Right atrium auricular region (tissue), 2 donors: Measurements from ENCODE around the gene NFILZ. TPM values are rescaled to one million over a fixed set of nuclear protein-coding genes. Genes with fewer than 3 reads are reported as not detected.

Source experiments
- DNase-seq: peaks from one replicate; pipeline ENCODE4 v3.0.0-alpha.2; 2019; ENCODE audit warnings: low spot score
- H3K27ac ChIP-seq, 2 donors: fragments of 200-600 bp; sonication (generic); 1 replicate in 1 of 2; 2 replicates in 1 of 2; pipeline ENCODE4 v1.5.1; 2016 to 2019
- H3K27me3 ChIP-seq, 2 donors: fragments of 200-600 bp; sonication (generic); one replicate each; pipeline versions ENCODE4 v1.5.1 to v1.6.0; 2017 to 2019
- H3K36me3 ChIP-seq: fragments of 200-600 bp; sonication (generic); one replicate; pipeline ENCODE4 v1.5.1; 2016
- H3K4me1 ChIP-seq, 2 donors: fragments of 200-600 bp; sonication (generic); one replicate each; pipeline versions ENCODE4 v1.5.1 to v1.6.0; 2017 to 2019
- H3K4me3 ChIP-seq, 2 donors: fragments of 200-600 bp; sonication (generic); 1 replicate in 1 of 2; 2 replicates in 1 of 2; pipeline ENCODE4 v1.5.1; 2017 to 2019; ENCODE audit warnings: mild to moderate bottlenecking in 1 of 2, moderate library complexity in 1 of 2
- H3K9me3 ChIP-seq, 2 donors: fragments of 200-600 bp; sonication (generic); one replicate each; pipeline ENCODE4 v1.5.1; 2019
- CTCF ChIP-seq, 2 donors: fragments of 200-600 bp; sonication (generic); IDR thresholded peaks; one replicate each; pipeline ENCODE4 v1.5.1; 2019; ENCODE audit warnings: antibody characterized with exemption in 2 of 2
- total RNA-seq, 2 donors: library from RNA; depleted of rRNA; stranded (reverse); fragments of >200 nt; gene quantifications; one replicate each; pipeline ENCODE4 v1.1.0, GENCODE V29; 2016

Gene NFILZ
- total RNA-seq, 2 donors from 2014 or later, result not detected

DNA sequence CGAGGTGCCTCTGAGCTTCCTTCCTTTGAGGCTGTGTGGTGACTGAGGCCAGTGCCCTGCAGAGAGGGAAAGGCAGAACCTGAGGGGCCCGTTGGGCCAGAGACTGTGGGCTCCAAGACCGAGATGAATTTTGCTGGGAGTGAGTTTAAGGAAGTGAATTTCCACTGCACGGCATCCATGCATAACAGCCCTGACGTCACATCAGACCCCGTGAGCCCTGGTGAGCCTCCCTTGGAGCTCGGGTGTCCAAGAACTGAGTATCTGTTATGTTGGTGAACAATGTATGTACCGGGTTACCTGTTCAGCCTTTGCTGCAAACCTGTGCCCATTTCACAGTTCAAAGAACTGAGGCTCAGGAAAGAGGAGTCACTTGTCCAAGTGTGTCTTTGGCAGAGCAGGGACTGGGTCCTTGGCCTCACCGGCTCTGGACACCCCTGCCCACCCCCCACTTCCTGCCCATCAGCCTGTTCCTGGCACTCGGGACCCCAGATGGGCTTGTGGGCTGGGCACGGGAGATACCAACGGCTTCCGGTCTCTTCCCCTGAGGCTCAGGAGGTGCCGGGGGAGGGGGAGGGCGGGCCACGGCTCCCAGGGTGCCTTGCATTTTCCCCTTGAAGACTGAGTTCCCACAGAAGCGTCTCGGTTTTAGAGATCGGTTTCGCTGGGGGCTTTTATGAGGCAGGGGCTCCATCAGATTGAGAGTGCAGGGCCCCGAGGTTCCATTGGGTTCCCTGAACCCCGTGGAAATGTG, 33.7 kb downstream of the NFILZ start:
- H3K4me1 ChIP-seq, result no peaks in the 10 kb centered on the region
- no peak overlapping the region for H3K27ac ChIP-seq
- H3K9me3 ChIP-seq, result no peaks in the 10 kb centered on the region
- no peaks in the 10 kb centered on the region for H3K36me3 ChIP-seq
- DNase-seq, result no peak
- H3K27me3 ChIP-seq, result no peaks in the 10 kb centered on the region
- H3K4me3 ChIP-seq, result no peak overlapping the region
- TF ChIP-seq CTCF (IDR thresholded peaks at IDR 0.05), result no peak

DNA sequence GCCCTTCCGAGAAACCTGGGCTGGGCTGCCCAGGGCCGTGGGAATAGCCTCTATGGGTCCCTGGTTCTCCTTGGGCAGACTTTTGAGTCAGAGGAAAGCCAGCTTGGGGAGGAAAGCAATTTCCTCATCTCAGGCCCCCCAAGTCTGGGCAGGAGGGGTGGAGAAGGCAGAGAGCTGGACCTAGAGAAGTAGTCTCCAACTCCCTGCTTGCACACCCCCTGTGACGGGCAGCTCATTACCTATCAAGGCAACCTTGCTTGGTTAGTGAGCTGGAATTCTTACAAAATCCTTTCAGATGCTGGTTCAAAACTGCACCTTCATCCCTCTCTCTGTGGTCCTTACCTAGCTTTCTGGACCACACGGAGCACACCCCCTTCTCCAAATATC, 34.2 kb downstream of the NFILZ start:
- Histone ChIP-seq H3K4me3 (no peak overlapping the region), H3K27me3 (no peaks in the 10 kb centered on the region)
- no peak for TF ChIP-seq CTCF (IDR thresholded peaks at IDR 0.05)

DNA sequence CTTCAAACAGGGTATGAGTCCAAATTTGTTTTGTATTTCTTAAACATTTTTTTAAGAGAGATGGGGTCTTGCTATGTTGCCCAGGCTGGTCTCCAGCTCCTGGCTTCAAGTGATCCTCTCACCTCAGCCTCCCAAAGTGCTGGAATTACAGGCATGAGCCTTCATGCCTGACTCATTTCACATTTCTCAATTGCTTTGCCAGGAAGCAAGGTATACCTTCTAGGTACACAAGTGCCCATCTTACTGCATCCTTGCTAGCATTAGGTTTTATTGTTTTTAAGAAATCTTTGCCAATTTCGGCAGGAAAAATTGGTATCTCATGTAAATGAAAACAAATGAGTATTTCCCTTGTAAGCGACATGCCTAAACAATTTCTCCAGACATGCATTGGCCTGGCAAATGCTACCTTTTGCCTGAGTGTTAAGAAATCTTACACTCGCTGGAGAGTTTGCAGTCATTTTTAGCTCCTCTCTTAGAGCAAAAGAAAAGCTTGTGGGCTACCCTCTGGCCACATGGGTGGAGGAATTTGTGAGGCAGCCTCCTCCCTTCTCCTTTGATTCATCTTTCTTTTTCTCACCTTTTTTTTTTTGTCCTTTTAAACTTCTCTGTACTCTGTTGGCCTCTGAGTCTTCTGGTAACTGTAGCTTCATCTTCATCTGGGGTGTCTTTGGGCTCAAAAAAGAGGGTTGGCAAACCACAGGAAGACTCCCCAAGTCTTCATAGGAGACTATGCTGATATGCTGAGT, 35.2 kb downstream of the NFILZ start:
- no peak for TF ChIP-seq CTCF (IDR thresholded peaks at IDR 0.05)
- H3K4me3 ChIP-seq, result no peak overlapping the region
- no peaks in the 10 kb centered on the region for H3K4me1 ChIP-seq
- no peaks in the 10 kb centered on the region for H3K36me3 ChIP-seq
- no peak for DNase-seq
- H3K27ac ChIP-seq, result no peak overlapping the region
- no peaks in the 10 kb centered on the region for H3K9me3 ChIP-seq
- H3K27me3 ChIP-seq, result no peaks in the 10 kb centered on the region

More for the DNA sequence above, 34.2 kb downstream of the NFILZ start:
- Histone ChIP-seq H3K4me1 (no peaks in the 10 kb centered on the region), H3K36me3 (no peaks in the 10 kb centered on the region), H3K9me3 (no peaks in the 10 kb centered on the region), H3K27ac (no peak overlapping the region)
- DNase-seq, result no peak

DNA sequence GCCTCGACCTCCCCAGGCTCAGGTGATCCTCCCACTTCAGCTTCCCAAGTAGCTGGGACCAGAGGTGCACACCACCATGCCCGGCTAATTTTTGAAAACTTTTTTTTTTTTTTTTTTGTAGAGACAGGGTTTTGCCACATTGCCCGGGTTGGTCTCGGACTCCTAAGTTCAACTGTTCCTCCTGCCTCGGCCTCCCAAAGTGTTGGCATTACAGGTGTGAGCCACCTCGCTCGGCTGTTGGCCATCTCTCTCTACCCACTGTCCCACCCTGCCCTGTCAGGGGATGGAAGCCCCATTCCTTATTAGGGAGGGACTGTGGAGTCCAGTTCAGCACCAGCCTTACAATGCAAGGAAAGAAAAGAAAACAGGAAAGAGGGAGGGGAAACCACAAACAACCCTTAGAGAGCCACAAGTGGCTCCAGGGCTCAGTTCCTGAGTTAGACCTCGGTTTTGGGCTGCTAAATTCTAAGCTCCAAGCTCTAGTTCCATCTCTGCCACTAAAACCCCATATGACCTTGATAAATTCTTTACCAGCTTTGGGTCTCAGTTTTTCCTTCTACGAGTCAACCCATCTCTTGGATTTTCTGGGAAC, 36.5 kb downstream of the NFILZ start:
- TF ChIP-seq CTCF (IDR thresholded peaks at IDR 0.05), result no peak
- DNase-seq, result no peak
- H3K9me3 ChIP-seq, result no peaks in the 10 kb centered on the region
- H3K4me3 ChIP-seq, result no peak overlapping the region
- no peaks in the 10 kb centered on the region for H3K36me3 ChIP-seq
- no peaks in the 10 kb centered on the region for H3K27me3 ChIP-seq
- H3K4me1 ChIP-seq, result no peaks in the 10 kb centered on the region
- no peak overlapping the region for H3K27ac ChIP-seq

GRCh38 chr19:8673276-8673891, 43.0 kb downstream of the NFILZ start:
- DNase-seq, result no peak
- Histone ChIP-seq H3K27me3 (no peaks in the 10 kb centered on the region), H3K27ac (no peak overlapping the region)

More at GRCh38 chr19:8673276-8673891, 43.0 kb downstream of the NFILZ start:
- no peak for TF ChIP-seq CTCF (IDR thresholded peaks at IDR 0.05)
- Histone ChIP-seq H3K4me1 (no peaks in the 10 kb centered on the region), H3K4me3 (no peak overlapping the region), H3K9me3 (no peaks in the 10 kb centered on the region), H3K36me3 (no peaks in the 10 kb centered on the region)
